Hepatocyte (in vitro differentiated cells): ENCODE results near the gene SELENOW. TPM values are rescaled to one million over a fixed set of nuclear protein-coding genes. Genes with fewer than 3 reads are reported as not detected.

Experiments
- DNase-seq: peaks from one replicate; pipeline ENCODE4 v3.0.0-alpha.2; 2016; ENCODE audit warnings: low spot score
- H2AFZ ChIP-seq: fragments of 200-600 bp; sonication (generic); 2 replicates; pipeline ENCODE4 v1.6.0; 2016; ENCODE audit warnings: antibody characterized with exemption, mild to moderate bottlenecking
- H3K27ac ChIP-seq: fragments of 200-600 bp; sonication (generic); 2 replicates; pipeline ENCODE4 v1.5.1; 2016; ENCODE audit warnings: mild to moderate bottlenecking
- H3K27me3 ChIP-seq: fragments of 200-600 bp; sonication (generic); 2 replicates; pipeline ENCODE4 v1.6.1; 2016
- H3K36me3 ChIP-seq: fragments of 200-600 bp; sonication (generic); replicated peaks from 2 replicates; pipeline ENCODE4 v1.5.1; 2016; ENCODE audit warnings: low read depth; ENCODE audit not compliant: insufficient read depth
- H3K4me1 ChIP-seq: fragments of 200-600 bp; sonication (generic); 2 replicates; pipeline ENCODE4 v1.5.1; 2016; ENCODE audit warnings: mild to moderate bottlenecking, moderate library complexity; ENCODE audit not compliant: insufficient read depth
- H3K4me2 ChIP-seq: fragments of 200-600 bp; sonication (generic); 2 replicates; pipeline ENCODE4 v1.6.0; 2016
- H3K4me3 ChIP-seq: fragments of 200-600 bp; sonication (generic); 2 replicates; pipeline ENCODE4 v1.5.1; 2016; ENCODE audit warnings: mild to moderate bottlenecking
- H3K79me2 ChIP-seq: fragments of 200-600 bp; sonication (generic); 2 replicates; pipeline ENCODE4 v1.6.0; 2017; ENCODE audit warnings: mild to moderate bottlenecking
- H3K9me2 ChIP-seq: fragments of 200-600 bp; sonication (generic); replicated peaks from 2 replicates; pipeline ENCODE4 v1.6.0; 2017; ENCODE audit warnings: mild to moderate bottlenecking; ENCODE audit not compliant: insufficient read depth
- H3K9me3 ChIP-seq: fragments of 200-600 bp; sonication (generic); 2 replicates; pipeline ENCODE4 v1.5.1; 2016; ENCODE audit warnings: low read depth, mild to moderate bottlenecking
- H4K20me1 ChIP-seq: fragments of 200-600 bp; sonication (generic); 2 replicates; pipeline ENCODE4 v1.6.0; 2016; ENCODE audit warnings: mild to moderate bottlenecking; ENCODE audit not compliant: insufficient read depth, poor library complexity, severe bottlenecking
- EZH2 ChIP-seq: fragments of 200-600 bp; sonication (generic); IDR thresholded peaks from 2 replicates; pipeline ENCODE4 v1.6.1; 2016; ENCODE audit warnings: antibody characterized with exemption, mild to moderate bottlenecking, borderline replicate concordance
- EZH2phosphoT487 ChIP-seq: fragments of 200-600 bp; sonication (generic); IDR thresholded peaks from one replicate; pipeline ENCODE4 v1.6.1; 2018; ENCODE audit warnings: antibody characterized with exemption, mild to moderate bottlenecking, low read depth, moderate library complexity; ENCODE audit not compliant: unreplicated experiment, severe bottlenecking
- WGBS: methylation state at CpG from one replicate; pipeline ENCODE4 v1.1.6; 2016; ENCODE audit warnings: low lambda C conversion rate; ENCODE audit errors: missing lambda C conversion rate; 5-methylcytosine and 5-hydroxymethylcytosine counted together
- polyA plus RNA-seq: library from polyadenylated mRNA; unstranded; fragments of >200 nt; fragmentation: Nextera tagmentation; extraction: Ambion mirVana; gene quantifications from 2 replicates; pipeline ENCODE4 v1.2.1, GENCODE V29; 2016
- total RNA-seq: library from RNA; depleted of rRNA; stranded (reverse); fragments of >200 nt; gene quantifications from 2 replicates; pipeline ENCODE4 v1.2.3, GENCODE V29; 2014
- TF ChIP-seq, protein P1 (sequence below): fragments of 200-600 bp; sonication (generic); IDR thresholded peaks from 2 replicates; pipeline ENCODE4 v1.5.1; 2016; ENCODE audit warnings: antibody characterized with exemption, mild to moderate bottlenecking; ENCODE audit not compliant: poor library complexity

SELENOW gene
- total and polyA plus RNA-seq, 2 experiments from 2014 or later = 140 to 217 TPM

DNA sequence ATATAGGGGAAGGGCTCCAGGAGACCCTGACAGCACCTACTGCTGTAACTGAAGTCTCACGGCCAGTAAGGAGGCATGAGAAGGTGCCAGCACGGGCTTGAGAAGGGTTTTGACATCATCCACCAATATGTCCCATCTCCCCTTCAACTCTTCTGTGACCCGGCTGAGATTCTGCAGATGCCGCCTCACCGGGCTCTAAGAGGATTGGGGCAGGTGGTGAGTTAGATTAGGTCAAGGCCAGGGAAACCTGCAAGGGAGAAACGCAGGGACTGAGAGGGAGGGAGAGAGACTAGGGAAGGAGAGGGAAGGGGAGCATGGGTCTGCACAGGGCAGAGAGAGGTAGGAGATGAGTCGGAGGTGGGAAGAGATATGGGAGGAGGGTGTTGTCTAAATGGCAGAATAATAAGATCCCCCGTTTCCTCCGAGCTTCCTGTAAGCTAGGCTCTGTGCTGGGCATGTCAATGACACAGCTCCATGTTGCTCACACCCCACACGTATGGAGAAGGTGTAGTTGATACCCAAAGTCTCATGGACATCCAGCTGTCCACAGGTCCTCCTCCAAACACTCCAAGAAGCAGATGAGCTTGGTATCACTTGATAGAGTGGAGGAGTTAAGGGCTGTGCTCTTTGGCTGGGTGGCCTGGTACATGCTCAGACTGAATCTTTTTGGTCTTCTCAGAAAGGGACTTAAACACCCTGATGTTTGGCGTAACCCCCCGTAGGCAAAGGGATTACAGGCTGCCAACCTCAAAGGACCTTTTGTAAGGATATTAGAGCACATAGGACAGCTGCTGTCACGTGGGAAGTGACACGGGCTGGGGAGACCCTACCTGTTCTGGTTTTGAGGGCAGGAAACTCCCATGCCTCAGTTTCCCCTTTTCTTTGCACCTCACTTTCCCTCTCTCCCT is 19.7 kb downstream of the SELENOW start:
- Histone ChIP-seq H2AFZ (no peak overlapping the region), H3K4me1 (no peaks in the 10 kb centered on the region), H3K9me2 (no peaks in the 10 kb centered on the region), H4K20me1 (no peaks in the 10 kb centered on the region), H3K9me3 (no peaks in the 10 kb centered on the region), H3K27me3 (no peaks in the 10 kb centered on the region), H3K36me3 (no peaks in the 10 kb centered on the region), H3K27ac (no peak overlapping the region), H3K79me2 (no peaks in the 10 kb centered on the region), H3K4me3 (no peak overlapping the region), H3K4me2 (no peak overlapping the region)
- DNase-seq = no peak
- whole genome bisulfite sequencing = 69% methylated on average over 14 of the region's 14 CpGs
- no peak for TF ChIP-seq EZH2
- no peak for TF ChIP-seq EZH2phosphoT487
- TF ChIP-seq, protein P1, sequence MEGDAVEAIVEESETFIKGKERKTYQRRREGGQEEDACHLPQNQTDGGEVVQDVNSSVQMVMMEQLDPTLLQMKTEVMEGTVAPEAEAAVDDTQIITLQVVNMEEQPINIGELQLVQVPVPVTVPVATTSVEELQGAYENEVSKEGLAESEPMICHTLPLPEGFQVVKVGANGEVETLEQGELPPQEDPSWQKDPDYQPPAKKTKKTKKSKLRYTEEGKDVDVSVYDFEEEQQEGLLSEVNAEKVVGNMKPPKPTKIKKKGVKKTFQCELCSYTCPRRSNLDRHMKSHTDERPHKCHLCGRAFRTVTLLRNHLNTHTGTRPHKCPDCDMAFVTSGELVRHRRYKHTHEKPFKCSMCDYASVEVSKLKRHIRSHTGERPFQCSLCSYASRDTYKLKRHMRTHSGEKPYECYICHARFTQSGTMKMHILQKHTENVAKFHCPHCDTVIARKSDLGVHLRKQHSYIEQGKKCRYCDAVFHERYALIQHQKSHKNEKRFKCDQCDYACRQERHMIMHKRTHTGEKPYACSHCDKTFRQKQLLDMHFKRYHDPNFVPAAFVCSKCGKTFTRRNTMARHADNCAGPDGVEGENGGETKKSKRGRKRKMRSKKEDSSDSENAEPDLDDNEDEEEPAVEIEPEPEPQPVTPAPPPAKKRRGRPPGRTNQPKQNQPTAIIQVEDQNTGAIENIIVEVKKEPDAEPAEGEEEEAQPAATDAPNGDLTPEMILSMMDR = no peak

DNA sequence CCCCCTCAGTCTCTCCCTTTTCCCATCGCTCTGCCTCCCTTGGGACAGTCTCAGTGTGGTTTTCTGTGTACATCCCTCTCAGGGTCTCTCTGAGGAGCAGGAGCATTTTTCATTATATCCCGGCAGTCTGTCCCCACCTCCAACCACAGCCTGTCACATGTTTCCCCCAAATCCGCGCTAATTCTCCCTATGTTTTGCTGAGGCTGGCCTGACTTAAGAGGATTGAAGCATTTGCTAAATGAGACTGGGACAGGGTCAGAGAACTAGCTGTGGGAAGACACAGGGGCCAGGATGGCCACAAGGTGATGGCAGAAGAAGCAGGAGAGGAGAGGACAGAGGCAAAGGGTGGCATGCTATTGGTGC is 20.4 kb downstream of the SELENOW start:
- Histone ChIP-seq H3K9me2 (no peaks in the 10 kb centered on the region), H3K4me1 (no peaks in the 10 kb centered on the region), H3K27ac (no peak overlapping the region), H3K4me3 (no peak overlapping the region), H3K4me2 (no peak overlapping the region), H4K20me1 (no peaks in the 10 kb centered on the region), H3K27me3 (no peaks in the 10 kb centered on the region), H3K79me2 (no peaks in the 10 kb centered on the region), H2AFZ (no peak overlapping the region), H3K36me3 (no peaks in the 10 kb centered on the region), H3K9me3 (no peaks in the 10 kb centered on the region)
- WGBS = 93% methylated on average over 4 of the region's 4 CpGs
- TF ChIP-seq EZH2phosphoT487 (no peak), EZH2 (no peak)
- TF ChIP-seq, protein P1 = no peak
- DNase-seq = no peak

DNA sequence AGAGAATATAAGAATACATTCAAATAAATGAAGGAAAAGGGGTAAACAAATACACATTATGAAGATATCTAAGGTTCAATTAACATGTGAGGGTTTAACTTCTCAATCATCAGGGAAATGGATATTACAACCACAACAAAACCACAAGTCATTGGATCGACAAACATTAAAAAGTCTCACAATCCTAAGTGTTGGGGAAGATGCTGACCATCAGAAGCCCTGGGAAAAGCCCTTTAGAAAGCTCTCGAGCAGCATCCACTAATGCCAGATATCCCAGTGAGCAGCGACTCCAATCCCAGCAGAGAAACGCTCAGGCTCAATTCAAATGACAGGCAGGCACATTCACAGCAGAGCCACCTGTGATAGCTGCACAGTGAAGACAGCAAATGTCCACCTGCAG is 22.8 kb downstream of the SELENOW start:
- H3K27me3 ChIP-seq = no peaks in the 10 kb centered on the region
- 91% methylated on average over 4 of the region's 4 CpGs for WGBS
- H4K20me1 ChIP-seq = no peaks in the 10 kb centered on the region
- no peaks in the 10 kb centered on the region for H3K79me2 ChIP-seq
- H3K4me2 ChIP-seq = no peak overlapping the region
- H3K4me1 ChIP-seq = no peaks in the 10 kb centered on the region
- H3K27ac ChIP-seq = no peak overlapping the region
- H3K4me3 ChIP-seq = no peak overlapping the region
- H3K36me3 ChIP-seq = no peaks in the 10 kb centered on the region
- H3K9me2 ChIP-seq = no peaks in the 10 kb centered on the region
- no peaks in the 10 kb centered on the region for H3K9me3 ChIP-seq
- no peak overlapping the region for H2AFZ ChIP-seq
- TF ChIP-seq, protein P1 = no peak
- TF ChIP-seq EZH2phosphoT487 = no peak
- no peak for DNase-seq
